Stimulated activated CD4-positive, alpha-beta T cell treated with anti-CD3 and anti-CD28 coated beads, Interleukin-4, amount 100 ng/mL, for 48 hours (primary cell): ENCODE measurements around the gene PAX8.

Source experiments
- DNase-seq, 2 donors: peaks; one replicate each; pipeline ENCODE4 v3.0.0-alpha.2; 2020; ENCODE audit warnings: low read depth in 2 of 2

PAX8 gene

DNA sequence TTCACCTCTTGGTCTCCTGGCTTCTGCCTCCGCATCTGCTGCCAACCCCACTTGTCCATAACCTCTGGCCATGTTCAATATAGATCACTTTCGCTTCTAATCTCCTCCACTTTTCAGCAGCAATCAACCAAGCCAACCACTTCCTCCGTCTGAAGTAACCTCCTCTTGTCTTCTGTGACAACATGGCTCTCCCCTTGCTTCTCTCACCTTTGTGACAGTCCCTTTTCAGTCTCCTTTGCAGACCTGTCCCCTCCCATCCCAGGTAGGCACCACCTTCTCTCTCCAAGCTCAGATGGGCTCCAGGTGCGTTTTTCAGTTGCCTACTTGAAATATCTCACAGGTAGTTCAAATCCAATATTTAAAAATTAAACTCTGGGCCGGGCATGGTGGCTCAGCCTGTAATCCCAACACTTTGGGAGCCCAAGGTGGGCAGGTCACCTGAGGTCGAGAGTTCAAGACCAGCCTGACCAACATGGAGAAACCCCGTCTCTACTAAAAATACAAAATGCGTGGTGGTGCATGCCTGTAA is 109.7 kb downstream of the PAX8 start:
- no peak for DNase-seq

DNA sequence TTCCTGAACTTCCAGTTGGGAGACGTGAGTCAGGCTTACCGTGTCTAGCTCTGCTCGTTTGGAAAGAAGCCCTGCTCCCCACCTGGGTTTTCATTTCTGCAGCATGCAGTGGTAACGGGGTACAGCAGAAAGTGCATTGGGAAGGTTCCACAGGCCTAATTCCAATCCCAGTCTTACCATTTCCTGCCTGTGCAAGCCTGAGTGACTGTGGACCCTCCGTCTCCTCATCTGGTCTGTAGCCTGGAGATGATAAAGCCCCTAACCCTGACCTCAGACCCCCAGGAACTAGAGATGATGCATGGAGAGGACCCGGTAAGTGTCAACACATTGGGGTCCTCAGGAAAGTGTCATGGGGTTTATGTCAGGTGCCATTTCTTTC is 110.8 kb downstream of the PAX8 start:
- DNase-seq: no peak

DNA sequence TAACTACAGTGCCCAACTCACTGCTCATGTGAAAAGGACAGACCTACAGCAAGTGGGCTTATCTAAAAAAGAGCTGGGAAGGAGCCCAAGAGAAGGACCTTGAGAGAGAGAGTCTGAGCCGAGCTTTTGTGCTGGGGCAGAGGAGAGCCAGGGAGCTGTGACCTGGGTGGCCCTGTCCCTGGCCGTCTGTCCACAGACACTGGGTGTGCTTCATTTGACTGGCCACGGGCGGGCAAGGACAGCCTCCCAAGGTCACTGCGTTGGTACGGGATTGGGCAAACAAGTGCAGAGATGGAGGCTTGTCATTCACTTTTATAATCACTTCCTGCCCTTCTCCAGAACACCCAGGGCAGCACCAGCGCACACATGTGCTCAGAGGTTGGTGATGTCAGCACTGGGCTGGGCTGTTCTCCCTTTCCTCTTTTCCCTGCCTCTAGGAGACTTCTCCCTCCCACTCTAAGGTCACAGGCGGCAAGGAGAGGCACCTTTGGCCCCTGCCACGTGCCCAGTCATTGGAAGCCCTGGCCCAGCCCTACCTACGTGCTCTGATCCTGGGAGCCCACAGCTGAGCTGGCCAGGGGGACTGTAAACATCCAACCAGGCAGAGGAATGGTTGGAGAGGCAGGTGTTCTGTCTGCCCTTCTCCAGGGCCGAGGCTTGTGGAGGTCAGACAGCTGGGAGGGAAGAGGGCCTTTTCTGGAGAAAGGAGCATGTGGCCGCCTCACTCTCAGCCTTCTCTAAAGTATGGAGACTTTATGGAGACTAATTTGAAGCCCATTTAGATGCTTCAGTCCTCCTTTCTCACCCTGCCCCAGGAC is 111.4 kb downstream of the PAX8 start:
- no peak for DNase-seq

DNA sequence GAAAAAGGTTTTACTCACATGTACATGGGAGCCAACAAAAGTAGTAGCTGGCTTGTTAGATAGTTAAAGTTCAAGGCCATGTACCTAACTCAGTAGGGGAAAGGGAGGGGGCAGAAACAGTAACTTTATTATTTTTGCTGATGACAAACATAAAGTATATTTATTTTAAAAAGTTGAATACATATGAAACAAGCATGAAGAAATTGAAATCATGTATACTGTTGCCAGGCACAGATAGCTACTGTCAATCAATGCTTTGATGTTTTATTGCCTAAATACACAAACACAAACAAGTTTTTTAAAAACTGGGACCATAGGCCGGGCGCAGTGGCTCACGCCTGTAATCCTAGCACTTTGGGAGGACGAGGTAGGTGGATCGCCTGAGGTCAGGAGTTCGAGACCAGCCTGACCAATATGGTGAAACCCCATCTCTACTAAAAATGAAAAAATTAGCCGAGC is 112.5 kb downstream of the PAX8 start:
- no peak for DNase-seq
